ENCODE measurements around the gene PZP.

The PZP gene

GRCh38 chr12:9163392-9163791, 44.8 kb downstream of the PZP start:
- Histone ChIP-seq H3K79me2 (ENCODE audit: insufficient read depth, low read length) (no peaks in the 10 kb centered on the region), H3K27ac (ENCODE audit: low read depth, low read length) (no peak overlapping the region), H3K9ac (ENCODE audit: low read length) (no peak overlapping the region), H3K9me3 (ENCODE audit: insufficient read depth, low read length) (no peaks in the 10 kb centered on the region), H2AFZ (ENCODE audit: low read depth, low read length, severe bottlenecking) (no peak overlapping the region), H4K20me1 (ENCODE audit: low read depth, low read length) (no peaks in the 10 kb centered on the region), H3K36me3 (ENCODE audit: low read length) (no peaks in the 10 kb centered on the region), H3K4me3 (ENCODE audit: insufficient read depth, low read length, poor library complexity, severe bottlenecking) (no peak overlapping the region), H3K4me2 (ENCODE audit: low read depth, low read length, poor library complexity, severe bottlenecking) (no peak overlapping the region), H3F3A (ENCODE audit: insufficient read depth) (no peaks in the 10 kb centered on the region), H3K27me3 (ENCODE audit: low read length) (no peaks in the 10 kb centered on the region), H3K9me2 (replicated peaks; ENCODE audit: insufficient read depth, low read length) (no peaks in the 10 kb centered on the region)
- TF ChIP-seq EZH2phosphoT487 (conservative IDR thresholded peaks at IDR 0.05; ENCODE audit: low read length) (no peak), CTCF (IDR thresholded peaks at IDR 0.05; ENCODE audit: insufficient read depth, low read length, poor library complexity, severe bottlenecking) (no peak)

GRCh38 chr12:9156119-9156518, 52.1 kb downstream of the PZP start:
- Histone ChIP-seq H4K20me1 (ENCODE audit: low read depth, low read length) (no peaks in the 10 kb centered on the region), H3K9ac (ENCODE audit: low read length) (no peak overlapping the region), H2AFZ (ENCODE audit: low read depth, low read length, severe bottlenecking) (no peak overlapping the region), H3K9me2 (replicated peaks; ENCODE audit: insufficient read depth, low read length) (no peaks in the 10 kb centered on the region), H3K36me3 (ENCODE audit: low read length) (no peaks in the 10 kb centered on the region), H3K27ac (ENCODE audit: low read depth, low read length) (no peak overlapping the region), H3K9me3 (ENCODE audit: insufficient read depth, low read length) (no peaks in the 10 kb centered on the region), H3K27me3 (ENCODE audit: low read length) (no peaks in the 10 kb centered on the region), H3K4me3 (ENCODE audit: insufficient read depth, low read length, poor library complexity, severe bottlenecking) (no peak overlapping the region), H3K4me2 (ENCODE audit: low read depth, low read length, poor library complexity, severe bottlenecking) (no peak overlapping the region), H3F3A (ENCODE audit: insufficient read depth) (no peaks in the 10 kb centered on the region), H3K79me2 (ENCODE audit: insufficient read depth, low read length) (no peaks in the 10 kb centered on the region)
- TF ChIP-seq CTCF (IDR thresholded peaks at IDR 0.05; ENCODE audit: insufficient read depth, low read length, poor library complexity, severe bottlenecking) (no peak), EZH2phosphoT487 (conservative IDR thresholded peaks at IDR 0.05; ENCODE audit: low read length) (no peak)

- H3K9ac ChIP-seq (ENCODE audit: low read length), result no peak overlapping the region
- H3K9me3 ChIP-seq (ENCODE audit: insufficient read depth, low read length), result no peaks in the 10 kb centered on the region
- H3K27me3 ChIP-seq (ENCODE audit: low read length), result no peaks in the 10 kb centered on the region
- H4K20me1 ChIP-seq (ENCODE audit: low read depth, low read length), result no peaks in the 10 kb centered on the region
- H3K4me2 ChIP-seq (ENCODE audit: low read depth, low read length, poor library complexity, severe bottlenecking), result no peak overlapping the region
- no peaks in the 10 kb centered on the region for H3F3A ChIP-seq (ENCODE audit: insufficient read depth)
- TF ChIP-seq CTCF (IDR thresholded peaks at IDR 0.05; ENCODE audit: insufficient read depth, low read length, poor library complexity, severe bottlenecking) (no peak), EZH2phosphoT487 (conservative IDR thresholded peaks at IDR 0.05; ENCODE audit: low read length) (no peak)
- no peak overlapping the region for H3K4me3 ChIP-seq (ENCODE audit: insufficient read depth, low read length, poor library complexity, severe bottlenecking)
- no peaks in the 10 kb centered on the region for H3K36me3 ChIP-seq (ENCODE audit: low read length)
- no peaks in the 10 kb centered on the region for H3K9me2 ChIP-seq (replicated peaks; ENCODE audit: insufficient read depth, low read length)
- H3K27ac ChIP-seq (ENCODE audit: low read depth, low read length), result no peak overlapping the region
- no peak overlapping the region for H2AFZ ChIP-seq (ENCODE audit: low read depth, low read length, severe bottlenecking)
- no peaks in the 10 kb centered on the region for H3K79me2 ChIP-seq (ENCODE audit: insufficient read depth, low read length)
Measured at GRCh38 chr12:9149372-9149771, 58.8 kb downstream of the PZP start.

GRCh38 chr12:9148926-9149325, 59.3 kb downstream of the PZP start:
- Histone ChIP-seq H3K27me3 (ENCODE audit: low read length) (no peaks in the 10 kb centered on the region), H3K4me2 (ENCODE audit: low read depth, low read length, poor library complexity, severe bottlenecking) (no peak overlapping the region), H3K36me3 (ENCODE audit: low read length) (no peaks in the 10 kb centered on the region), H4K20me1 (ENCODE audit: low read depth, low read length) (no peaks in the 10 kb centered on the region), H3F3A (ENCODE audit: insufficient read depth) (no peaks in the 10 kb centered on the region), H3K79me2 (ENCODE audit: insufficient read depth, low read length) (no peaks in the 10 kb centered on the region), H3K9me2 (replicated peaks; ENCODE audit: insufficient read depth, low read length) (no peaks in the 10 kb centered on the region), H2AFZ (ENCODE audit: low read depth, low read length, severe bottlenecking) (no peak overlapping the region), H3K9ac (ENCODE audit: low read length) (no peak overlapping the region), H3K4me3 (ENCODE audit: insufficient read depth, low read length, poor library complexity, severe bottlenecking) (no peak overlapping the region), H3K27ac (ENCODE audit: low read depth, low read length) (no peak overlapping the region), H3K9me3 (ENCODE audit: insufficient read depth, low read length) (no peaks in the 10 kb centered on the region)
- TF ChIP-seq CTCF (IDR thresholded peaks at IDR 0.05; ENCODE audit: insufficient read depth, low read length, poor library complexity, severe bottlenecking) (no peak), EZH2phosphoT487 (conservative IDR thresholded peaks at IDR 0.05; ENCODE audit: low read length) (no peak)
